Tibial artery (tissue), 4 donors: ENCODE data around the gene INTS6L.

ENCODE experiments used
- DNase-seq, 2 donors: peaks; one replicate each; pipeline ENCODE4 v3.0.0-alpha.2; 2019
- H3K27ac ChIP-seq, 2 donors: fragments of 200-600 bp; sonication (generic) in 1 of 2; 1 replicate in 1 of 2; 2 replicates in 1 of 2; pipeline ENCODE4 v1.5.1; 2018 to 2019; ENCODE audit warnings: mild to moderate bottlenecking in 1 of 2
- H3K27me3 ChIP-seq, 2 donors: fragments of 200-600 bp; sonication (generic) in 1 of 2; one replicate each; pipeline versions ENCODE4 v1.5.1 to v1.6.0; 2016 to 2019
- H3K36me3 ChIP-seq, 3 donors: fragments of 200-600 bp; sonication (generic) in 2 of 3; one replicate each; pipeline ENCODE4 v1.5.1; 2016 to 2019; ENCODE audit warnings: mild to moderate bottlenecking in 2 of 3
- H3K4me1 ChIP-seq, 4 donors: fragments of 200-600 bp; sonication (generic) in 2 of 4; 1 replicate in 3 of 4; 2 replicates in 1 of 4; pipeline ENCODE4 v1.5.1; 2016 to 2019
- H3K4me3 ChIP-seq, 2 donors: fragments of 200-600 bp; sonication (generic) in 1 of 2; 1 replicate in 1 of 2; 2 replicates in 1 of 2; pipeline ENCODE4 v1.5.1; 2018 to 2019; ENCODE audit warnings: mild to moderate bottlenecking in 2 of 2
- H3K9me3 ChIP-seq, 3 donors: fragments of 200-600 bp; sonication (generic) in 1 of 3; one replicate each; pipeline ENCODE4 v1.5.1; 2016 to 2019
- CTCF ChIP-seq, 2 experiments: fragments of 200-600 bp in 1 of 2; fragments of 450-650 bp in 1 of 2; IDR thresholded peaks; one replicate each; pipeline ENCODE4 v1.5.1; 2017 to 2019; ENCODE audit warnings: antibody characterized with exemption in 2 of 2, mild to moderate bottlenecking in 1 of 2, moderate library complexity in 1 of 2
- intact Hi-C: fragments of 100-400 bp; cut with DNase I; formaldehyde crosslinking; loops from one replicate; pipeline ENCODE4 v1.15.0; 2023; ENCODE audit warnings: low total_unique reads

INTS6L gene

DNA sequence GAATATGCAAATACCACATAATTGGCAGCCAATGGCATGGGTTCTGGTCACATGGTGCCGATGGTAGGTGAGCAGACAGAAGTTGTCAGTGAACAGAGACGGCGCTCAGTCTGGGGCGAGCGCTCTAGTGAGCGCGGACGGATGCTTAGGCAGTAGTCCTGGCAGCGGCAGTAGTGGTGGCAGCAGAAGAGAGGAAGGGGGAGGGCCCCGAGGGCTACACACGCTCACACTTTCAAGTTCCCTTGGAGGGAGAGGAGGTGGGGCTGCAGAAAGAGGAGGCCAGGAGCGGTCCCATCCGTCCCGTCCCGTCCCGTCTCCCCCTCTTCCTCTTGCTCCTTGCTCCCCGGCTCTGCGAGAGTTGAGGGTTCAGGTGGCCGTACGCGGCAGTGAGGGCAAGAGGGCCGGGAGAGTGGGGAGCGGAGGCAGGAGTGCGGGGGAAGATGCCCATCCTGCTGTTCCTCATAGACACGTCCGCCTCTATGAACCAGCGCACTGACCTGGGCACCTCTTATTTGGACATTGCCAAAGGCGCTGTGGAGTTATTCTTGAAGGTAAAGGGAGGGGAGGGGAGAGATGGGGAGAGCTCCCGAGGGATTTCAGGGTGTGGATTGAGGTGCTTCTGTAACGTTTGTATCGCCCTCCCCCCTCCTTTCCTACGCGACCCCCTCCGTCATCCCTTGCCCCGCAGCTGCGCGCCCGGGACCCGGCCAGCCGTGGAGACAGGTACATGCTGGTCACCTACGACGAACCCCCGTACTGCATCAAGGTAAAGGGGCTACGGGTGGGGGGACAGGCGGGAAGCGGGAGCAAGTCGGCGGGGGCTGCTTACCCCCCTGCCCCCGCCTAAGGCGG, at the start of gene INTS6L:
Gene INTS6L, plus strand, starts transcription at position 108 of the 852 bp plus-strand sequence. Its CDS starts 333 bp downstream, at position 441.
- intact Hi-C loops: no loop called here
- Histone ChIP-seq H3K9me3 (no peaks in the 10 kb centered on the region), H3K4me1 (peaks cover 0 to 2% (median 0%) of the 10 kb centered on the region in 4 donors), H3K27me3 (no peaks in the 10 kb centered on the region), H3K4me3 (peak within 1 kb of the TSS; percentile 86 to 87), H3K36me3 (no peaks in the 10 kb centered on the region), H3K27ac (peak within 1 kb of the TSS; percentile 96 to 97)
- DNase-seq: peak; percentile 89 to 91
- no peak for TF ChIP-seq CTCF (IDR thresholded peaks at IDR 0.05)

GRCh38 chrX:135476378-135476777, 44.1 kb upstream of the INTS6L start:
- Histone ChIP-seq H3K4me3 (no peak overlapping the region), H3K27ac (no peak overlapping the region), H3K36me3 (no peaks in the 10 kb centered on the region), H3K27me3 (no peaks in the 10 kb centered on the region), H3K4me1 (no peaks in the 10 kb centered on the region), H3K9me3 (no peaks in the 10 kb centered on the region)
- intact Hi-C loops: no loop called here
- TF ChIP-seq CTCF (IDR thresholded peaks at IDR 0.05): no peak
- DNase-seq: no peak

DNA sequence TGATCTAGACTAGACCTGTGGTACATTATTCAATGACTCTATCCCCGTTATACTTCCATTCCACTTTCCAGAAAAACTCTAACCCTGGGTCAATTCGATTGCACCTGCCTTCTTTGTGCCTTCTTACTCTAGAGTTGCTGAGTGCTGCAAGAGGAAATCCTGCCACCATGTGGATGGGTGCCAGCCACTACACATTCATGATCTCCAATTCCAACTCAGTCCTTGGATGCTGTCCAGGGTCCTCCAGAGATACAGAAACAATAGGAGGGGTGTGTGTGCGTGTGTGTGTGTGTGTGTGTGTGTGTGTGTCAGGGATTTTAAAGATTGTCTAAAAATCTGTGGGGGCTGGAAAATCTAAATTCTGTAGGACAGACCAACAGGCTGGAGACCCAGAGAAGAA, 42.9 kb upstream of the INTS6L start:
- no peak for TF ChIP-seq CTCF (IDR thresholded peaks at IDR 0.05)
- Histone ChIP-seq H3K36me3 (no peaks in the 10 kb centered on the region), H3K4me1 (no peaks in the 10 kb centered on the region), H3K27ac (no peak overlapping the region), H3K9me3 (no peaks in the 10 kb centered on the region), H3K27me3 (no peaks in the 10 kb centered on the region), H3K4me3 (no peak overlapping the region)
- intact Hi-C loops: no loop called here
- peak in 1 of 2 donors; percentile 30 for DNase-seq

GRCh38 chrX:135480076-135480475, 40.4 kb upstream of the INTS6L start:
- no peak for TF ChIP-seq CTCF (IDR thresholded peaks at IDR 0.05)
- Histone ChIP-seq H3K27me3 (no peaks in the 10 kb centered on the region), H3K4me1 (no peaks in the 10 kb centered on the region), H3K9me3 (no peaks in the 10 kb centered on the region), H3K4me3 (no peak overlapping the region), H3K27ac (no peak overlapping the region), H3K36me3 (no peaks in the 10 kb centered on the region)
- intact Hi-C loops: loop anchor here (10.0 kb wide), 1 partner anchor 95 kb away; no protein-coding TSS in a partner anchor
- DNase-seq: no peak

- no peak for TF ChIP-seq CTCF (IDR thresholded peaks at IDR 0.05)
- no peak overlapping the region for H3K27ac ChIP-seq
- H3K27me3 ChIP-seq: no peaks in the 10 kb centered on the region
- H3K4me3 ChIP-seq: no peak overlapping the region
- no peaks in the 10 kb centered on the region for H3K4me1 ChIP-seq
- H3K9me3 ChIP-seq: no peaks in the 10 kb centered on the region
- intact Hi-C loops: loop anchor here (10.0 kb wide), 1 partner anchor 93 kb away; no protein-coding TSS in a partner anchor
- no peaks in the 10 kb centered on the region for H3K36me3 ChIP-seq
- DNase-seq: no peak
Observed at GRCh38 chrX:135481696-135482179, 38.7 kb upstream of the INTS6L start.
